ENCODE data around the gene TMEM62.
A peak's percentile ranks its signal among the peaks of the same experiment; 100 is the strongest.
"Not testable (repeated sequence)": the region's sequence is repeated elsewhere in the genome, so short reads cannot be mapped to it uniquely, and the experiment has no call there.

Gene TMEM62

GRCh38 chr15:43111354-43111753 is 22.0 kb upstream of the TMEM62 start:
- no peak for TF ChIP-seq SPI1 (IDR thresholded peaks at IDR 0.05; ENCODE audit: low read depth, low read length)
- no peak for TF ChIP-seq PAX5 (IDR thresholded peaks at IDR 0.05; ENCODE audit: insufficient read depth, low read length, severe bottlenecking)
- no peak for TF ChIP-seq POLR2AphosphoS5 (IDR thresholded peaks at IDR 0.05; ENCODE audit: low read depth, low read length)
- TF ChIP-seq POU2F2 (IDR thresholded peaks at IDR 0.05; ENCODE audit: low read depth, low read length), result no peak
- TF ChIP-seq TAF1 (IDR thresholded peaks at IDR 0.05; ENCODE audit: low read depth, low read length), result no peak
- TF ChIP-seq POLR2A (IDR thresholded peaks at IDR 0.05; ENCODE audit: low read depth, low read length), result no peak
- DNase-seq (ENCODE audit: insufficient read length, low spot score) (no peak), FAIRE-seq (no peak)

GRCh38 chr15:43118286-43118685 is 15.1 kb upstream of the TMEM62 start:
- no peak for FAIRE-seq
- TF ChIP-seq POLR2A (IDR thresholded peaks at IDR 0.05; ENCODE audit: low read depth, low read length) (no peak), PAX5 (IDR thresholded peaks at IDR 0.05; ENCODE audit: insufficient read depth, low read length, severe bottlenecking) (no peak), SPI1 (IDR thresholded peaks at IDR 0.05; ENCODE audit: low read depth, low read length) (no peak), POU2F2 (IDR thresholded peaks at IDR 0.05; ENCODE audit: low read depth, low read length) (no peak), TAF1 (IDR thresholded peaks at IDR 0.05; ENCODE audit: low read depth, low read length) (no peak), POLR2AphosphoS5 (IDR thresholded peaks at IDR 0.05; ENCODE audit: low read depth, low read length) (no peak)

GRCh38 chr15:43118829-43119228 is 14.6 kb upstream of the TMEM62 start:
- no peak for TF ChIP-seq POLR2AphosphoS5 (IDR thresholded peaks at IDR 0.05; ENCODE audit: low read depth, low read length)
- TF ChIP-seq POU2F2 (IDR thresholded peaks at IDR 0.05; ENCODE audit: low read depth, low read length), result no peak
- no peak for TF ChIP-seq SPI1 (IDR thresholded peaks at IDR 0.05; ENCODE audit: low read depth, low read length)
- TF ChIP-seq POLR2A (IDR thresholded peaks at IDR 0.05; ENCODE audit: low read depth, low read length), result no peak
- no peak for TF ChIP-seq PAX5 (IDR thresholded peaks at IDR 0.05; ENCODE audit: insufficient read depth, low read length, severe bottlenecking)
- no peak for TF ChIP-seq TAF1 (IDR thresholded peaks at IDR 0.05; ENCODE audit: low read depth, low read length)

More at GRCh38 chr15:43118286-43118685, 15.1 kb upstream of the TMEM62 start:
- no peak for DNase-seq (ENCODE audit: insufficient read length, low spot score)

GRCh38 chr15:43121863-43122262 is 11.5 kb upstream of the TMEM62 start:
- TF ChIP-seq POLR2AphosphoS5 (IDR thresholded peaks at IDR 0.05; ENCODE audit: low read depth, low read length) (no peak), POU2F2 (IDR thresholded peaks at IDR 0.05; ENCODE audit: low read depth, low read length) (no peak), SPI1 (IDR thresholded peaks at IDR 0.05; ENCODE audit: low read depth, low read length) (no peak), PAX5 (IDR thresholded peaks at IDR 0.05; ENCODE audit: insufficient read depth, low read length, severe bottlenecking) (no peak)
- DNase-seq (ENCODE audit: insufficient read length, low spot score), result no peak
- no peak for FAIRE-seq

More at GRCh38 chr15:43118829-43119228, 14.6 kb upstream of the TMEM62 start:
- DNase-seq (ENCODE audit: insufficient read length, low spot score) (no peak), FAIRE-seq (no peak)

- FAIRE-seq (no peak), DNase-seq (ENCODE audit: insufficient read length, low spot score) (no peak)
- no peak for TF ChIP-seq PAX5 (IDR thresholded peaks at IDR 0.05; ENCODE audit: insufficient read depth, low read length, severe bottlenecking)
- TF ChIP-seq POLR2AphosphoS5 (IDR thresholded peaks at IDR 0.05; ENCODE audit: low read depth, low read length), result no peak
- TF ChIP-seq POLR2A (IDR thresholded peaks at IDR 0.05; ENCODE audit: low read depth, low read length), result no peak
These were observed 8.2 kb upstream of the TMEM62 start for GRCh38 chr15:43125100-43125661.

- no peak for TF ChIP-seq TAF1 (IDR thresholded peaks at IDR 0.05; ENCODE audit: low read depth, low read length)
- FAIRE-seq (peak; percentile 67), DNase-seq (ENCODE audit: insufficient read length, low spot score) (no peak)
These were observed 7.0 kb upstream of the TMEM62 start for GRCh38 chr15:43126356-43126755.

- DNase-seq (ENCODE audit: insufficient read length, low spot score), result no peak
- no peak for TF ChIP-seq SPI1 (IDR thresholded peaks at IDR 0.05; ENCODE audit: low read depth, low read length)
- no peak for TF ChIP-seq POLR2A (IDR thresholded peaks at IDR 0.05; ENCODE audit: low read depth, low read length)
- no peak for TF ChIP-seq PAX5 (IDR thresholded peaks at IDR 0.05; ENCODE audit: insufficient read depth, low read length, severe bottlenecking)
- no peak for TF ChIP-seq POU2F2 (IDR thresholded peaks at IDR 0.05; ENCODE audit: low read depth, low read length)
- TF ChIP-seq POLR2AphosphoS5 (IDR thresholded peaks at IDR 0.05; ENCODE audit: low read depth, low read length), result no peak
- TF ChIP-seq TAF1 (IDR thresholded peaks at IDR 0.05; ENCODE audit: low read depth, low read length), result no peak
- FAIRE-seq, result no peak
These were observed 5.6 kb upstream of the TMEM62 start for GRCh38 chr15:43127752-43128151.

GRCh38 chr15:43128174-43128979 is 5.0 kb upstream of the TMEM62 start:
- not testable (repeated sequence) for DNase-seq (ENCODE audit: insufficient read length, low spot score); FAIRE-seq

- DNase-seq (ENCODE audit: insufficient read length, low spot score) (no peak), FAIRE-seq (no peak)
- TF ChIP-seq TAF1 (IDR thresholded peaks at IDR 0.05; ENCODE audit: low read depth, low read length) (no peak), POU2F2 (IDR thresholded peaks at IDR 0.05; ENCODE audit: low read depth, low read length) (no peak), POLR2A (IDR thresholded peaks at IDR 0.05; ENCODE audit: low read depth, low read length) (no peak), POLR2AphosphoS5 (IDR thresholded peaks at IDR 0.05; ENCODE audit: low read depth, low read length) (no peak)
These were observed 4.4 kb upstream of the TMEM62 start for GRCh38 chr15:43128980-43129335.

GRCh38 chr15:43132830-43133429 is 456 bp upstream of the TMEM62 start:
- FAIRE-seq (no peak), DNase-seq (ENCODE audit: insufficient read length, low spot score) (no peak)
- TF ChIP-seq POLR2AphosphoS5 (IDR thresholded peaks at IDR 0.05; ENCODE audit: low read depth, low read length) (no peak), PAX5 (IDR thresholded peaks at IDR 0.05; ENCODE audit: insufficient read depth, low read length, severe bottlenecking) (no peak), SPI1 (IDR thresholded peaks at IDR 0.05; ENCODE audit: low read depth, low read length) (no peak), POU2F2 (IDR thresholded peaks at IDR 0.05; ENCODE audit: low read depth, low read length) (no peak), POLR2A (IDR thresholded peaks at IDR 0.05; ENCODE audit: low read depth, low read length) (no peak), TAF1 (IDR thresholded peaks at IDR 0.05; ENCODE audit: low read depth, low read length) (no peak)
